ENCODE measurements around the gene EYA2.

EYA2 gene

DNA sequence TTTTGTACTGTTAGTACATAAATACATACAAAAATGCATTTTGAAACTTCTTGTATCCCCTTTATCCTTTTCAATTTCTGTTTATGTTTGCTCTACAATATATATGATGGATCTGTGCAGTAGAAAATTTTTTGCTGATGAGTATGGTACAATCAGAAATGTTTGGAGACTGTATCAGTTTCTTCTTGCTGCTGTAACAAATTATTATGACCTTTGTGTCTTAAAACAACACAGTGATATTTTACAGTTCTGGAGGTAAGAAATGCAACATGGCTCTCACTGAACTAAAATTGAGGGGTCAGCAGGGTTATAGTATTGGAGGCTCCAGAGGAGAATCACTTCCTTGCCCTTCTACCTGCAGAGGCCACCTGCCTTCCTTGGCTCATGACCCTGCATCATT, 184.4 kb downstream of the EYA2 start:
- DNase-seq = no peak

DNA sequence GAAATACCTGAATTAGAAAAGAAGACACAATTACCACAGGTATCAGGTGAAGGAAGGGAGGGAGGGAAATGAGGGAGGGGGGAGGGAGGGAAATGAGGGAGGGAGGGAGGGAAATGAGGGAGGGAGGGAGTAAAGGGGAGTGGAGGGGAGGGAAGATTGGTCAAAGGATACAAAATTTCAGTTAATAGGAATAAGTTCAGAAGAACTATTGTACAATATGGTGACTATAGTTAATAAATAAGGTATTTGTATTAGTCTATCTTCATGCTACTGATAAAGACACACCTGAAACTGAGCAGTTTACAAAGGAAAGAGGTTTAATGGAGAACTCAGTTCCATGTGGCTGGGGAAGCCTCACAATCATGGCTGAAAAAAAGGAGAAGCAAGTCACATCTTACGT, 185.7 kb downstream of the EYA2 start:
- no peak for DNase-seq

DNA sequence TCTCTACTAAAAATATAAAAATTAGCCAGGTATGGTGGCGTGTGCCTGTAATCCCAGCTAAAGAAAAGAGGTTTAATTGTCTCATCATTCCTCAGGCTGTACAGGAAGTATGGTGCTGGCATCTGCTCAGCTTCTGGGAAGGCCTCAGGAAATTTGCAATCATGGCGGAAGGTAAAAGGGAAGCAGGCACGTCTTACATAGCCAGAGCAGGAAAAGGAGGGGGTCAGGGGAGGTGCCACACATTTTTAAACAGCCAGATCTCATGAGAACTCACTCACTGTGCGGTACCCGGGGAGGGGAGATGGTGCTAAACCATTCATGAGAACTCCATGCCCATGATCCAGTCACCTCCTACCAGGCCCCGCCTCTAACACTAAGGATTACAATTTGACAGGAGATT, 191.7 kb downstream of the EYA2 start:
- no peak for DNase-seq

DNA sequence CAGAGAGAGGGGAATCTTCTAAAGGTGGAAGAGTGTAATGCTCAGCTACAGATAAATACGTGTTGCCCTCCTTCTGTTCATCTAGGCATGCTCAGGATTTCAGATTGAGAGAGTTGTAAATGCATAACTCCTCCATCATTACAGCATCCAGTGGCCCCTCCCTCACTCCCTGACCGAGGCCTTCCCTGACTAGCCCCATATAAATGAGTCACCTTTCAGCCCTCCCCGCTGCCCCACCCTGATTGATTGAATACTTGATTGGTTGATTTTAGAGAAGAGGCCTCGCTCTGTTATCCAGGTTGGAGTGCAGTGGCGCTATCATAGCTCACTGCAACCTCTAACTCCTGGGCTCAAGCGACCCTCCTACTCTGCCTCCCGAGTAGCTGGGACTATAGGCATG, 193.7 kb downstream of the EYA2 start:
- DNase-seq = no peak

DNA sequence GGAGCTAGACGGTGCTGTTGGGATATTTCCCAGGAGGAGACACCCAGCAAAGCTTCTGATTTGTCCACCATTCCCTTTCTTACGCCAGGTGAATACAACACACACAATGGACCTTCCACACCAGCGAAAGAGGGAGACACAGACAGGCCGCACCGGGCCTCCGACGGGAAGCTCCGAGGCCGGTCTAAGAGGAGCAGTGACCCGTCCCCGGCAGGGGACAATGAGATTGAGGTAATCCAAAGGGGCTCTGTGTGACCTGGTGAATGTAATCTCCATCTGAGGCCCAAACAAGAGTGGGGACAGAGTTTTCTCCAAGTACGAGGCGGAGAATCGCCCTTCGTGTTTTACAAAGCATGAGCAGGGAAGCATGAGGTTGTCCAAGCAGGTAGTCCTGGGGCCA, 194.5 kb downstream of the EYA2 start:
- no peak for DNase-seq

DNA sequence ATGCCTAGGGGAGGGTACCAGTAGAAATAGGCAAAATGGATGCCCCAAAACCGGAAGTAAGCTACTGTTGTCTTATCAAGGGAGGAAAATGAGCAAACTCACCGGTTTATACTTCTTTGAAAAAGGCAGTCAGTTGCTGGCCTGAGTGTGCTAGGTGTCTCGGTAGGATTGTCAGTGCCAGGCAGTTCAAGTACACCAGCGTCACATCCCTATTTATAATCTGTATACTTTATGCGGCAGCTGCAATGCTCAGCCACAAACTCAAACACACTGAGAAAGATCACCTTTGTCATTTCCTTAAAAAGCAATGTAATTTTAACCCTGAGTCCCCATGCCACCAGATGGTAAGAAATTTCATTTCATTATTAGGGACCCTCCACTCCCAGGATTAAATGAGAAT, 196.2 kb downstream of the EYA2 start:
- DNase-seq = no peak

DNA sequence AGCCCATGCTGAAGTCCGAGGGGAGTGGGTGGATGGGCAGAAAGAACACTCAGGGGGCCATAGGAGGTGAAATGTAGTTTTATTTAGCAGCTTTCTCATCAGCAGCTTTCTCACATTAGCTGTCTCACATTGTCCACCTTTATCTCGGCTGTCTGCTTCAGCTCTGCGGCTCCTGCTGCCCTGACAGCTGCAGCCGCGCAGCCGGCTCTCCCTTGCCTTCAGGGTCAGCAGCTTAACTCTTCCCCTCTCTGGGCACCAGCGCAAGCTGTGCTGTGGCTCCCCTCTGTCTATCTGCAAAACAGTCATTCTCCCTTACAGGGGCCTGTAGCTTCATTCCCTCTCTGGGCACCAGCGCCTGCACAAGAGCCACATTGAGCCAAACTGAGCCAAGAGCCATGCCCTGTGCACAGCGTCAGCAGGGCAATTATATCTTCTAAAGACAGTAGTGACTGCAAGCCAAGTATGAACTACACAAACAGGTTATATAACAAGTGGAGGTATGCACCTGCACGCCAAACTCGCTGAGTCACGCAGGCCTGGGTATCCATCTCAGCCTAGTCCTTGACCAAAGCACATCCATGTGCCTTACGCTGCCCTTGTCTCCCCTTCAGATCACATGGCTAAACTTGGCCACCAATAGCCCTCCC, 198.8 kb downstream of the EYA2 start:
- no peak for DNase-seq

DNA sequence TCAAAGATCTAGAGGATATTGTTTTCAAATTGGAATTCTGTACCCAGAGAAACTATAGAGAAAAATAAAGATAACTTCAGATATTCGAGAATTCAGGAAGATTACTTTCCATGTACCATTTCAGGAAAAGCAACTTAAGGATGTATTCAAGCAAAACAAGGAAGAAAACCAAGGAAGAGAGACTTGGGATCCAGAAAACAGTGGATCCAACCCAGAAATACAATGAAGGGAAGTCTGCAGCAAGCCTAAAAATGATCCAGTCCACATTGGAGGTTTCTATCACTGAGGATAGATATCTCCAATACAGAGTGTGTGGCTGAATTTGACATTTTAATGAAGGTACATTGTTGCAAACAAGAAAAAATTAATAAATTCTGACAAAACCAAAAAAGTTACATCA, 201.0 kb downstream of the EYA2 start:
- no peak for DNase-seq

DNA sequence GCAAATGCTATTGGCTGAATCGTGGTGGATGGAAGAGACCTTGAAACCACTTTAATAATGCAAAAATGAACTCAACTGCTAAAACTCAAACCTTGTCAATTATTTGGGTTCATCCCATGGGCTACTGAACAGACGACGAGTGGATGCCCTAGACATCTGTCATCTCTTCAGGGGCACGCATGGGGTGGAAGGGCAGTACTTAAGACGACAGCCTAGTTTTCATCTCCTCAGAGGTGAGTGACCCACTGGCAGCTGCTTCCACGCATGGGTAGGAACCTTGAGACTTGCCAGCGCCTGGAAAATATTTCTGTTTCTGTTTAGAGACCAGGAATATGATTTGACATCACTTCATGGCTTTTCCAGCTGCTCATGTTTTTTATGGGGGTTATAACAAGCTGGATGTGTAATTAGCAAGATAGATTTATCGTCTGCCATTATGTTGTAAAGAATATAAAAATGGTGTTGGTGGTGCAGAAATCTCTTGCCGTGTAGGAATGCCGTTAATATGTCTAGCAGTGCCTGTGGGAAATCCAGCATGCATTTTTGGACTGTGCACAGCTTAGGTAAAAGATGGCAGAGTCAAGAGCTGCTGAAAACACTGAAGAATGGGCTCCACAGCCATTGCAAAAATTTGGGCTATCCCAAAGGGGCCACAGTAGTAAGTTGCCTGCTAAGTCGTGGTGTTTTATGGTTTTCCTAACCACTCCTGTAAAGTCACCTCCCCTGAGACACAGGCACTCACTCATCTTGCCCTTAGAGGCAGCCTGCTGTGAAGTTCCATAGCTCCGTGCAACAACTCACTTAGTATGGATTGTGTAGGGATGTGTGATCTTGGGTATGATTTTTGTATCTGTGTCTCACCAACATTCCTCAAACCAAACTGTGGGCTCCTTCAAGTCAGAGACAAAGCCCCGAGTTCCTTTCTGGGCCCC, 203.3 kb downstream of the EYA2 start:
- no peak for DNase-seq

DNA sequence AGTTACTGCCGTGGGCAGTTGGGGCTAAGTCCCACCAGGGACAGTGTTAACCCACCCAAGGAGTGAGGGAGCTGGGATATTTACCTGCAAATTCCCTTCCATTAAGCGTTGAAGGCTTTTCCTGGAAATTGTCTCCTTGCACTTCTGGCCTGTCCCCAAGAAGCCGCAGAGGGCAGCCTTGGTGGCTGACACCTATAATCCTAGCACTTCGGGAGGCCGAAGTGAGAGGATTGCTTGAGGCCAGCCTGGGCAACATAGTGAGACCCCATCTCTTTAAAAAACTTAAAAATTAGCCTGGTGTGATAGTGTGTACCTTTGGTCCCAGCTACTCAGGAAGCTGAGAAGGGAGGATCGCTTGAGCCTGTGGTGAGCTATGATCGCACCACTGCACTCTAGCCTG, 204.4 kb downstream of the EYA2 start:
- DNase-seq = no peak

DNA sequence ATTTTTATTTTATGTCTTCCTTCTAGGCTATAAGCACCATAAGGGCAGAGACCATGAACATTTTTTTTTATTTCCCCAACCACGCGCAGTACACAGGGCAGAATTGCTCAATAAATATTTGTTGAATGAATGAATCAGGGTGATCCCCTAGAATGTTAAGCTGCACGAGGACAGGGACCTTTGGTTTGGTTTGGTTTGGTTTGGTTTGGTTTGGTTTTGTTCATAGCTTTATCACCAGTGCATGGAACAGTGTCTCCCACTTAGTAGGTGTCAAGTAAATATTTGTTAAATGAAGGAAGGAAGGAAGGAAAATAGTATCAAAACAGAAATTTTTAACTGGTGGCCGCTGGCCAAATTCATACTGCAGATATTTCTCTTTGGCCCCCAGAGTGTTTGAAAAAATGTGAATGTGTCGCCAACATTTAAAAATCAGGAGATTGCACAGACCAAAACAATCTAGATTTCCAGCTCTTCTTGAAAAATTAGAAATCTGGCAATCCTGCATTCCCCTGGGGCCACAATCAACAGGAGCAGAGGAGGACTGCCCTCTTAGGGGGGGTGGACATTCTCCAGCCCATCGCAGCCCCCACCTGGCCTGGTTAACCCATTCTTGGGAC, 205.3 kb downstream of the EYA2 start:
- no peak for DNase-seq

DNA sequence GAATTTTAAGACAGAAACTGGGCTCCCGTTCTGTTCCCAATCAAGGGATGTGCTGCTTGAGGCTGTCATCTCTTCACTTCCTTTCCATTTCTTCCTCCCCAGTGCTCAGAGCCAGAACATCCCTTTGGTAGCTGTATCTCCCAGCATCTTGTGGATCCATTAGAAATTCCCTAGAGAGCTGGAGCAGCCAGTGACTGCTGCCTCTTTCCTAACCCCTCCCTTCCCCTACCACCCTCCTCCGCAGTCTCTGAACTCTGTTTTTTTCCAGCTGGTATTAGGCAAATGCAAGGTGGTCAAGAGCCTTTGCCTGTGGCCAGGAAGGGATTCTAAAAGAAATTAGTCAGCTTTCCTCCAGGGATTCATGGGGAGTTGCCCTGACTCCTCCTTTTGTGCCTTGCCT, 208.0 kb downstream of the EYA2 start:
- DNase-seq = no peak

DNA sequence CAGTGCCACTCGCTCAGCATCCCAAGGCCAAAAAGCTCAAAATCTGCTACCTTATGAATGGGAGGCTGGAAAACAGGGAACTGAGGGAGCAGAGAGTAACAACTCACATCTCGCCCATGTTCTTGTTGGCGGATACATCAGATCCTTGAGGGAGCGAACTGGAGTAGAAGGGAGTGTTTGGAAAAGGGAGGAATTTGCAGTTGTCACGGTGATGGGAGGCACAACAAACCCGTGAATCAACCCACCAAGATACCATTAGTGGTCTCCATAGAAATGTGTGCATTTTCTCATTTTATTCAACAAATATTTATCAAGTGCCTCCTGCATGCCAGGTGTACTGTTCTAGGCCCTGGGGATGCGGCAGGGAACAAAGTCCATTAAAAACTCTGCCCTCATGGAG, 212.1 kb downstream of the EYA2 start:
- no peak for DNase-seq

DNA sequence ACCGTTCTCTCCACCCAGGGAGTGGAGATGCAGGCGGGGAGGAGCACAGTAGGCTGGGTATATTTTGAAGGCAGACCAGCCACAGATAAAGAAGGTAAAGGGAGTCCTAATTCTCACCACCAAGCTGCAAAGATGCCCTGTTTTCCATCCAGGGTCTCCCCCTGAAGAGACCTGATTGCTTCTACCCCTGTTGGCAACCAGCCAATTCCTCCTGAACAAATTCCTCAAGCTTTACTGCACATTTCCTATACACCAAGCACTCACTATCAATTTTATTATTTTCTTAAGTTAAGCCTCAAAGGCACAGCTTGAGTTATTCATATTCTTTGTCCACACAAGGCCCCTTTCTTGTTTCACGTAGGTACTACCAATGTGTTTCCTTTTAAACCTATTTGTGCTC, 214.4 kb downstream of the EYA2 start:
- no peak for DNase-seq

DNA sequence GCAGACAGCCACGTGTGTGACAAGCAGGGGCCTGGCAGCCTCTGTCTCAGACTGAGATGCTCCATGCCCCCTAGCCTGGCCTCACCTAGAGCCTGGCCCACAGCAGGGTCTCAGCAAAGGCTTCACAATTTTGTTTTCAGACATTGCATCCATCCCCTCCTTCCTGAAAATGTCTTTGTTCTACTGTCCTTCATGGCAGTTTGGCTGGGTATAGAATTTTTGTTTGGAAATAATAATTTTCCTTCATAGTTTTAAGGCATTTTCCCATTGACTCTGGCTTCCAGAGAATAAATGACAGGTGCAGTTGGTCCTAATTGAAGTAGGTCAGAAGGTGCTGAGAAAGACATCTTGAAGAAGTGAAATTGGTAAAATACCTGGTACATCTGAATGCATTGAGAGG, 216.2 kb downstream of the EYA2 start:
- no peak for DNase-seq

DNA sequence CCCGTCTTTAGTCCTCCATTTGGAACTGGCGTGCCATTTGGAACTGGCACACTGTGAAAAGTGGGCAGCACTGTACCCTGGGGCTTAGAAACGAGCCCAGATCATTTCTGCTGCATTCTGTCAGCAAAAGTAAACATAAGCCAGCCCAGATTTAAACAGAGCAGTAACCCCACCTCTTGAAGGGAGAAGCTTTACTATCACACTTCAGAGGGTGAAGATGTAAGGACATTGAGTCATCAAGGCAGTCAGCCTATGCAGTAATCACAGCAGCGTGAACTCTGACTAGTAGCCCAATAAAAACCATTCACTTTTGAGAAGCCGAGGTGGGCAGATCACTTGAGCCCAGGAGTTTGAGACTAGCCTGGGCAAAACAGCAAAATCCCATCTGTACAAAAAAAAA, 216.9 kb downstream of the EYA2 start:
- DNase-seq = no peak

DNA sequence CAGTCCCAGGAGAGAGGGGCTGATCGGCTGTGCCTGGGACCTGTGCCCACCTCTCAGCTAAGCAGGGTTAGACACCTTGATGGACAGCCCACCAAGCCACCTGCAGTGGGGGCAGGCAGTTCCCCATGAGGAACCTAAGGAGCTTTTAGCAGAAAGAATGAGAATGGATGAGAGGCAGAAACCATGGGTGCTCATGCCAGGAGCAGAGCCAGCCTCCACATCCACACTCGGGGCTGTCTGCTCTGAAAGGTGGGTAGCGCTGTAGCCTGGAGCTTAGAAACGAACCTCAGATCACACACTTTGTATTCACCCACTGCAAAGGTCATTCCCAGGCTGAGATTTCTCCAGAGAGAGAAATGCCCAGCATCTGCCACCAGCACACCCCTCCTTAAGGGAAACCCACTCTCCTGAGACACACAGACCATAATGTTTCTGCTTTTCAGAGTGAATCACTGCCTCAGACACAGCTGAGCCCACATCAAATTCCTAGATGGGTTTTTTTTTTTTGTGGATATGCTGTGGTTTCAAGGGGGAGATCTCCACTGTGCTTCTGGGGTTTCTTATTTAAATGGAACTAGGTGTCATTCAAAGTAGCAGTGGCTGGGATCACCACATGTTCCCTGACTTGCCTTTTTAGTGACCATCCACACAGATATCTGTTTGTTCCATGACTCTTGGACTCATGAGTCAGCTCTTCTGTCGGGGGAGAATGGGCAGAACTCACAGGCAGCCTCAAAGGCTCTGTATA, 218.9 kb downstream of the EYA2 start:
- DNase-seq = no peak

DNA sequence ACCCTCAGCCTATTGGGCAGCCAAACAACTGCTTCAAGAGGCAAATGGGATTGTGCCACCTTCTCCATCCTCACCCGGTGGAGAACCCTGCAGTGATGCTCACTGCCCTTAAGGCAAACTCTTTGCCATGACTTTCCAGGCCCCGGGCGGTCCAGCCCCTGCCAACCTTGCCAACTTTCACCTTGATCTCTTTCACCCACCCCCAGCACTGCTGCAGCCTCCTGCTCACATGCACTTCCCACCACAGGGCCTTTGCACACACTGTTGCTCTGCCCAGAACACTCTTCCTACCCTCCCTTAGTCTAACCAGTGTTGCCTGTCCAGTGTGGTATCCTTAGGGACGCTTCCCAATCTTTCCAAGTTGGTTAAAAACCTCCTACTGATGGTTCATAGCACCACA, 221.1 kb downstream of the EYA2 start:
- no peak for DNase-seq

DNA sequence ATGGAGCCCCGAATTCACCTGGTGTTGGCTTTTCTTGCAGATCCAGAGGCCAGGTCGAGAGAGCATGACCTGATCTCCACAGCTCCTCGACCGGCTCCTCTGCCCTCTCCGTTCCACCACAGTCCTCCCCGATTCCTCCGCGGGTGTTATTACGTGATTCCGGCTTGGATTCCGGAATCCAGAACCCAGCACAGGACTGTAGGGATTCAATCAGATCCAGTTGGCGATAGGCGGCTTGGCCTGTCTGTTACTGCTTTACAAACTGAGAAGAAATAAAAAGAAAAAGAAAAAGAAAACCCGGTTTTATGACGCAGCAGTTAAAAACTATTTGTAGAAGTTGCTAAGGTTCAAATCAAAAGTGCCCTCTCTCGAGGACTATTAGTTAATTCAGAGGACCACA, 222.7 kb downstream of the EYA2 start:
- DNase-seq = no peak

DNA sequence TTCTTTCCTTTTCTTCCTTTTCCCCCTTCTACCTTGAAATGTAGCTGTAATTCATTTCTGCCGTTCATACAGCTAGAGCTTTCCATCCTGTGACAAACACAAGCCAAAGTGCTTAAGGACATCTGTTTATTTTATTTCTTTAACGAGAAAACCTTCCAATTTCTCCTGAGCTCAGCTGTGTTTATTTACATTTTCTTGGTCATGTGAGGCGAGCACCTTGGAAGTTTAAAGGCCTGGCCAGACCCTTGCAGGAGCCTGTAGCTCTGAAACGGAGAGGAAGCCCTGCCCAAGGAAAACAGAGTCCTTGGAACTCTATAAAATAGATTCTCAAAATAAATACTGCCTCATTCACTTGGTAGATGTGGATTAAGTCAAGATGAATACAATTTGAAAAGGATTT, 223.1 kb downstream of the EYA2 start:
- DNase-seq = no peak

DNA sequence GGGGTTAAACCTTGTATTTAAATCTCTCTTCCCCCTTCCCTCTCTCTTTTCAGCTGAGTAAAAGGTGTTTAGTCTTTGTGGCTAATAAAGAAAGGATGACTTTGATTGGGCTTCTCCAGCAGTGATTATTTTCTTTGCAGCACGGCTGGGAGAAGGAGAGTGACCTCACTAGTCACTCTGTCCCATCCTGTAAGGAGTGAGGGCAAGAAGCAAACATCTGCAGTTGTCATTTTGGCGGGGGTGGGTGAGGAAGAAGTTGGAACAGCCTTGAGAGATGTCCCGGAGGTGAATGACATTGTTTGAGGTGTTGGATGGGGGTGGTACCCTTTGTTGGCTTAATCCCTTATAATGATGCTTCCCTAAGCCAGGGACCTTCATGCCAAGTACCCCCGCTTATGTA, 223.6 kb downstream of the EYA2 start:
- no peak for DNase-seq

DNA sequence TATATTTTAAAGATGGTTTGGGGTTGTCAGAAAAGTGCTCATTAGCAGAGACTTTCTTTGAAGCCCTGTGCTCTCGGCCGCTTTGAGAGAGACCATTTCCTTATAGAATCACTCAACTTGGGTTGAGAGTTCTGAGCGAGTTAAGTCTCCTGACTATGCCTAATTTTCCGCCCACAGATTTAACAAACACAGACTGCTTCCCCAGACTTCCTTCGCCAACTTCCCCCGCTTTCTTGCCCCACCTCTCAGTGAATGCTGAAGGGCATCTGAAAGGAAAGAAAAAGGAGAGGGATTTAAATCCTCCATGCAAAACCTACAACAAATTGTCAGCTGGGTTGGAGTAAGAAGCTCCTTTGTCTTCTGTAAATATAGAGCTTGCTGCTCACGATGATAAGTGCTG, 224.0 kb downstream of the EYA2 start:
- DNase-seq = no peak

DNA sequence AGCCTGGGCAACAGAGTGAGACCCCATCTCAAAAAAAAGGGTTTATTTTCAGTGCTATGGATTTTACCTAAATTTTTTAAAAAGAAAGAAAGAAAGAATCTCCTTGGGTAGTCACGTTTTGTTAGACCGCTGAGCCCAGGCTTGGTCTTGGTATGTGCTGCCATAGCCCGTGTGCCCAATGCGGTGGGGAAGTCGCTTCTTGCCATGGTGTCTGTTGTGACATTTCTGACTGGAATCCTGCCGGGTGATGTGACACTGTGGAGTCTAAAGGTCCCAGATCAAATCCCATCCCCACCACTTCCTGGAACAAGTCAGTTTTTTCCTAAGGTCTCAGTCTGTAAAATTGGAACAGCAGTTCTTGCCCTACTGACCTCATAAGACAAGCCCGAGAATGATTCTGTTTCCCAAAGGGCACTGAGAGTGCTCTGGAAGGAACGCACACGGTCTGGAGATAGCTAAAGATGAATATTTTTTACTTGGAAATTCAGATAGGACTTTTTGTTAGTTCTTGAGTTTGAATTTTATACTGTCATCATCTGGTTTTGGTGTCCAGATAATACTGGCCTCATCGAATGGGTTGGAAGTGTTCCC, 225.8 kb downstream of the EYA2 start:
- DNase-seq = no peak
